GM15510 (cell line): ENCODE measurements around the gene FOXF1.

Experiments used
- POLR2A ChIP-seq: IDR thresholded peaks from 3 replicates; pipeline ENCODE4 v1.6.1; 2011; ENCODE audit warnings: borderline replicate concordance; ENCODE audit not compliant: insufficient read length; ENCODE audit errors: extremely low read depth

The FOXF1 gene

DNA sequence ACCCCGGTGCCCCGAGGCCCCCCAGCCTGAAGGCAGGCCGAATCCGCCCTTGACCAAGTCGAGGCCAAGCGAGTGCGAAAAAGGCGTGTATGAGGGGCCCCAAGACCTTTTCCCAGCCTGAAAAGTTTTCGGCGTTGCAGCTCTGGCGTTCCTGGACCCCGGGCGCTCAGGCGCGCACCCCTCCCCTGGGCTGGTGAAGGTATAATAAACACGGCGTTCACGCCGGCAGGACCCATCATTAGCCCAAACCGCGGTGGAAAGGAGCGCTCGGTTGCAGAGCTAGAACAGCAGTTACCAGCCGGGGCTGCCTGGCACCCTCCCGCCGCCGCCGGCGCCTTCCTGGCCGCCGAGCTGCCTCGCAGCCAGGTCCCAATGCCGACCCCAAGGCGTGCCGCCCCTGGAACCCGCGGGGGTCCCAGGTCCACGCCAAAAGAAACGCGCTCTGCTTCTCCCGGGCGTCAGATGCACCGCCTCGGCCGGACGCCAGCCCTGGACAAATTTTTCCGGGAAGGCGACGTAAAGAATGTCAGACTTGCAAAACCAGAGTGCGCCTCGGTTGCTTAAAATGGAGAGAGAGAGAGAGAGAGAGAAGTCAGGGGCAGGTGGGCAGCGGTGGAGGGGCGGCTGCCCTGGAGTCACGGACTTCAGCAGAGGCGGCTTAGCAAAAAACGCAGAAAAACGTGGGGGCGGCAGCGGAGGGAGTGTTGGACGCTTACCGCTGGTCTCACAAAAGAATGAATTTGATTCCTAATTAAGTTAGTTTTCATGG, 11.5 kb upstream of the FOXF1 start:
- no peak for TF ChIP-seq POLR2A

GRCh38 chr16:86499440-86499786, 10.9 kb upstream of the FOXF1 start:
- no peak for TF ChIP-seq POLR2A

GRCh38 chr16:86499889-86500707, 10.2 kb upstream of the FOXF1 start:
- no peak for TF ChIP-seq POLR2A

GRCh38 chr16:86500708-86501510, 9.4 kb upstream of the FOXF1 start:
- no peak for TF ChIP-seq POLR2A

- no peak for TF ChIP-seq POLR2A
These were observed 8.1 kb upstream of the FOXF1 start for GRCh38 chr16:86501989-86502855.

DNA sequence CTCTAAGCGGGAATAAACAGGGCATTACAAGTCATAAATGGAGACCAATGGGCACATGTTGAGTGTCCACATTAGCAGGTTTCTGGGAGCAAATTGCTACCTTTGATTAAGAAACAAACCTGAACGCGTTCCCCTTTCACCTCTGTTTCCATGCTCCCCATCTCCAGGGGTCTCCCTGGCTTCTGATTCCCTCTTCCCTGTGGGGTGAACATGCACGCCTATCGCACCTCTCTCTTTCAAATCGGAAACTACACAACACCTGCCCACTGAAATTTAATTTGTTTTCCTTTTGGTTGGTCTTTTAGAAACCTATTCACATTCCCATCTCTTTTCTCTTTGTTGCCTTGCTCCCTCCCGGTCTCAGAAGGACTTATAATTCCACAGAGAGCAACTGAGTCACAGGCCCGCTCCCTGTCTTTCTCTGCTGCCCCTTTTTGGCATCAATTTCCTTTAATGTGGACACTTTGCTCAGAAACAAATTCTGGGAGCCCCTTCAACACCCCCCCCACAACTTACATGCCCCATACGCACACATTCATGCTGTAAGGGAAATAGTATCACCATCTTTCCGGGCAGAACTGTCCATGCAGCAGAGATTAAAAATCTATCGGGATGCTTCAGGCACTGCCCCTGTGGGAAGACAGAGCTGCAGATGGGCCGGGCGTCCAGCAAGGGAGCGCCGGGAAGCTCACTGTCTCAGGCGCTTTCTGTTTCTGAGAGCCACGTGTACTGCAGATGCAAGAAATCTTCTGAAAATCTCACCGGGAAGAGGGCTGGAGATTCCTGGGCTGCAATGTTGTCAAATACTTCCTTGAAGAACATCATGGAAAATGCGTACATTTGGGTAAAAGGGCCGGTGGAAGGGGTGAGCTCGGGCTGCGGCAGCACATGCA, 7.2 kb upstream of the FOXF1 start:
- no peak for TF ChIP-seq POLR2A

GRCh38 chr16:86503830-86504229, 6.5 kb upstream of the FOXF1 start:
- no peak for TF ChIP-seq POLR2A

DNA sequence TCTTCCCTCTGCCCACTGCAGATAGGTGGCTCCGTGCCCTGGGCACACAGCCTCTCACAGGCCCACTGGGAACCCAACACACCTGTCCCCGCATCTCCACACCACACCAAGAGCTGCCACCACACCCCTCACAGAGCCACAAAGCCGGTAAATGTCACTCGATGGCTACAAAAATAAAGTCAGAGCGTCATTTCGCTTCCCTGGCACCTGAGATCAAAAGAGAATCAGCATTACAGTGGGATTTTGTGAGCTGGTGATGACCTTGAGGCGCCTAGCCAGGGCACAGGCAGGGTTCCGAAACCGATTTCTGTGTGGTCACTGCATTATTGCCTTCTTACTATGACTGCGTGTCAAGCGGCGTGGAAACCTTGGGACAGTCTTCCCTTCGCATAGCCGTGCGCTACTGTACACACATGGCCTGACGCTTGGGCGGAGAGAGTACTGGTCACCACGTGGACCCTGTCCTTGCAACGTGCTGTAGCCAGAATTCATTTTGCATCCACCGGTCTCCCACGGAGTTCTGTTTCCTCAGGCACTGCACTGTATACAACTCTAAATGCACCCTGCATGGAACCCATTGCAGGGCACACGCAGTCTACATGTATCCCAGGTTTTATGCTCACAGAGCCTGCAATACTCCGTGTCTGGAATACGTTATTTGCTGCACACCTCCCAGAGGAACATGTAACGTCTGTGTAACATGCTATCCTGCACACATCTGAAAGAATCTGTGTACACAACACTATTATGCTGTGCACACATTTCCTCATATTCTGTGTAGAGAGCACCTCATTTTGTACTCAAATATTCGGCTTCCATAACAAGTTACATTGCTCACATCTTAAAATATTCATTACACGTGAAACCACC, 5.8 kb upstream of the FOXF1 start:
- TF ChIP-seq POLR2A = no peak

DNA sequence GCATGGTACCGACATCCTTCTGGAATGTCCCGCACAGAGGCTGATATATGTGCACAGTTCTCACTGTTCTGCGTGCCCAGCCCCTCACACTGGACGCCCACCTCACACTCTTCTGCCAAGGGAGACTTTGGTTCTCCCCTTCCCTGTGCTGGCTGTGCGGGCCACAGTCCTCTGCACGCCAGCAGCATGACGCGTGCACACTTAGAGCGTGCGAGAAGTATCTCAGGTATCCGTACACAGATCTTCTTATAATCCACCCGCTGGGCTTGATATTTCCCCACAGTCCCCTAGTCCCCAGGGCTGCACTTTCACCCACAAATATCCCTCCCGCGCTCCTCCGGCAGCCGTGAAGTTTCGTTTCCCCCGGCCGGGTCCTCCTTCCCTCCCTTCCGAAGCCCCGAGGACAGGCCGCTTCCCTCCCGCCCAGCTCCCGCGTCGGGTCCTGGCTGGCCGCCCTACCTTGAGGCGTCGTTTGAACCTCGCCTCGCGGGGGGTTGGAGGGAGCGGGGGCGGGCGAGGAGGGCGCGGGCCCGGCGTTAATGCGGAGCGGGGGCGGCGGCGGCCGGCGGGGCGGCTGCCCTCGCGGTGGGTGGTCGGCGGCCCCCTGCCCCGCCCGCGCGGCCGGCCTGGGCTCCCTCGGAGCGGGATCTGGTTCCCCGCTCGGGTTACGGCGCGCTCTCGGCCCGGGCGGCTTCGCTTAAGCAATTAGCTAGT, 5.0 kb upstream of the FOXF1 start:
- no peak for TF ChIP-seq POLR2A

- TF ChIP-seq POLR2A = no peak
These were observed 4.1 kb upstream of the FOXF1 start for GRCh38 chr16:86505899-86506864.
